Chondrocyte (in vitro differentiated cells): ENCODE results near the gene NIBAN1. TPM values are rescaled to one million over a fixed set of nuclear protein-coding genes. Genes with fewer than 3 reads are reported as not detected.

Experiments
- DNase-seq: peaks from one replicate; pipeline ENCODE4 v3.0.0; 2021; ENCODE audit warnings: mixed read lengths, low spot score
- H3K27ac Mint-ChIP-seq: one replicate; pipeline ENCODE4 v1.8.0; 2021; ENCODE audit warnings: mild to moderate bottlenecking, moderate library complexity, mixed read lengths; ENCODE audit not compliant: unreplicated experiment
- H3K27me3 Mint-ChIP-seq: 2 replicates; pipeline ENCODE4 v1.8.0; 2021; ENCODE audit warnings: low read depth, mixed read lengths
- H3K36me3 Mint-ChIP-seq: 2 replicates; pipeline ENCODE4 v1.8.0; 2021; ENCODE audit warnings: low read depth, mixed read lengths
- H3K4me1 Mint-ChIP-seq: 2 replicates; pipeline ENCODE4 v1.8.0; 2021; ENCODE audit warnings: low read depth, mild to moderate bottlenecking, mixed read lengths
- H3K4me3 Mint-ChIP-seq: one replicate; pipeline ENCODE4 v1.8.0; 2021; ENCODE audit warnings: mild to moderate bottlenecking, moderate library complexity, mixed read lengths; ENCODE audit not compliant: unreplicated experiment
- H3K9me3 Mint-ChIP-seq: 2 replicates; pipeline ENCODE4 v1.8.0; 2021; ENCODE audit warnings: low read depth, mixed read lengths
- long read RNA-seq: library from polyadenylated mRNA; stranded (forward); transcript quantifications from one replicate; pipeline ENCODE4 v2.0.0, GENCODE V29; 2021
- total RNA-seq: library from RNA; stranded (reverse); gene quantifications from 3 replicates; pipeline ENCODE4 v1.2.1, GENCODE V29; 2021
- TF ChIP-seq, protein P1 (sequence below): fragments of 200-600 bp; sonication (generic); IDR thresholded peaks from 2 replicates; pipeline ENCODE4 v1.5.0; 2021; ENCODE audit warnings: antibody characterized with exemption, mild to moderate bottlenecking, moderate library complexity

Gene NIBAN1, protein sequence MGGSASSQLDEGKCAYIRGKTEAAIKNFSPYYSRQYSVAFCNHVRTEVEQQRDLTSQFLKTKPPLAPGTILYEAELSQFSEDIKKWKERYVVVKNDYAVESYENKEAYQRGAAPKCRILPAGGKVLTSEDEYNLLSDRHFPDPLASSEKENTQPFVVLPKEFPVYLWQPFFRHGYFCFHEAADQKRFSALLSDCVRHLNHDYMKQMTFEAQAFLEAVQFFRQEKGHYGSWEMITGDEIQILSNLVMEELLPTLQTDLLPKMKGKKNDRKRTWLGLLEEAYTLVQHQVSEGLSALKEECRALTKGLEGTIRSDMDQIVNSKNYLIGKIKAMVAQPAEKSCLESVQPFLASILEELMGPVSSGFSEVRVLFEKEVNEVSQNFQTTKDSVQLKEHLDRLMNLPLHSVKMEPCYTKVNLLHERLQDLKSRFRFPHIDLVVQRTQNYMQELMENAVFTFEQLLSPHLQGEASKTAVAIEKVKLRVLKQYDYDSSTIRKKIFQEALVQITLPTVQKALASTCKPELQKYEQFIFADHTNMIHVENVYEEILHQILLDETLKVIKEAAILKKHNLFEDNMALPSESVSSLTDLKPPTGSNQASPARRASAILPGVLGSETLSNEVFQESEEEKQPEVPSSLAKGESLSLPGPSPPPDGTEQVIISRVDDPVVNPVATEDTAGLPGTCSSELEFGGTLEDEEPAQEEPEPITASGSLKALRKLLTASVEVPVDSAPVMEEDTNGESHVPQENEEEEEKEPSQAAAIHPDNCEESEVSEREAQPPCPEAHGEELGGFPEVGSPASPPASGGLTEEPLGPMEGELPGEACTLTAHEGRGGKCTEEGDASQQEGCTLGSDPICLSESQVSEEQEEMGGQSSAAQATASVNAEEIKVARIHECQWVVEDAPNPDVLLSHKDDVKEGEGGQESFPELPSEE
- total RNA-seq = 22.6 to 101 TPM (median 98.7 TPM) in 3 replicates
- long read RNA-seq, full-length matches to known transcripts = 25 of 48 reads
- long read RNA-seq, partial matches to known transcripts = 3 of 48 reads
- long read RNA-seq, other reads (novel, unspliced or antisense) = 20 of 48 reads

DNA sequence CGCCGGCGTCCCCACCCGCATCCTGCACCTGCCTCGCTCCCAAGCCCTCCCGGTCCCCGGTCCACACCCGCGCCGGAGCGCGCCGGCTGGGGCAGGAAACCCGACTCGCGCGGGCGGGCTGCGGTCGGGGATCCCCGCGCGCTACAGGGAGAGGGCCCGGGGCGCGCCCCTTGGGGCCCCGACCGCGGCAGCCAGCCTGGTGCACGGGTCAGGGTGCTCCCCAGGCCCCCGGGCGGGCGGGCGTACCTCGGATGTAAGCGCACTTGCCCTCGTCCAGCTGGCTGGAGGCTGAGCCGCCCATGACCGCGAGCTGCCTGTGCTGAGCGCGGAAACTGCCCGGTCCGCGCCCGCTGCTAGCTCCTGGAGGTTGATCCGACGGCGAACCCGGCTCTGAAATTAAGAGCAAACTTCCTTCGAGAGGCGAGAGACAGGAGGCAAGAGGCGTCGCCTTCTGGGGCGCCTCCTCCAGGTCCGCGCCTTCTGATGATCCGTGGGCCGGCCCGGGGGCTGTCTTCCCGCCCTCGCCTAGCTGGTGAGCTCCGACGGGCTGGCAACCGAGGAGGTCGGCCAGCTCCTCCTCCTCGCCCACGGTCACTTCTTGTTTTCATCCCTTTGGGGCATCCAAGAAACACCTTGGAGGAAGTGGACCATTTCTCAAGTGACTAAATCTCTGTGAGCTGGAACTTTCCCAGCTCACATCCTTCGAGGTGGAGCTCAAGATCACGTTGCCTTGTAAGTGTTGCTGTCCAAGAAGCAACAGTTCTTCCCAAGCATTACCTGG is at the start of gene NIBAN1:
Gene NIBAN1, minus strand, starts transcription at position 453 of the 781 bp plus-strand sequence. Its CDS starts 152 bp downstream, at position 301.
- peaks cover 54% of the 10 kb centered on the region for H3K4me1 Mint-ChIP-seq
- H3K36me3 Mint-ChIP-seq = no peaks in the 10 kb centered on the region
- H3K27me3 Mint-ChIP-seq = peaks cover 2% of the 10 kb centered on the region
- peak within 1 kb of the TSS; percentile 99 for H3K27ac Mint-ChIP-seq
- no peaks in the 10 kb centered on the region for H3K9me3 Mint-ChIP-seq
- TF ChIP-seq, protein P1, sequence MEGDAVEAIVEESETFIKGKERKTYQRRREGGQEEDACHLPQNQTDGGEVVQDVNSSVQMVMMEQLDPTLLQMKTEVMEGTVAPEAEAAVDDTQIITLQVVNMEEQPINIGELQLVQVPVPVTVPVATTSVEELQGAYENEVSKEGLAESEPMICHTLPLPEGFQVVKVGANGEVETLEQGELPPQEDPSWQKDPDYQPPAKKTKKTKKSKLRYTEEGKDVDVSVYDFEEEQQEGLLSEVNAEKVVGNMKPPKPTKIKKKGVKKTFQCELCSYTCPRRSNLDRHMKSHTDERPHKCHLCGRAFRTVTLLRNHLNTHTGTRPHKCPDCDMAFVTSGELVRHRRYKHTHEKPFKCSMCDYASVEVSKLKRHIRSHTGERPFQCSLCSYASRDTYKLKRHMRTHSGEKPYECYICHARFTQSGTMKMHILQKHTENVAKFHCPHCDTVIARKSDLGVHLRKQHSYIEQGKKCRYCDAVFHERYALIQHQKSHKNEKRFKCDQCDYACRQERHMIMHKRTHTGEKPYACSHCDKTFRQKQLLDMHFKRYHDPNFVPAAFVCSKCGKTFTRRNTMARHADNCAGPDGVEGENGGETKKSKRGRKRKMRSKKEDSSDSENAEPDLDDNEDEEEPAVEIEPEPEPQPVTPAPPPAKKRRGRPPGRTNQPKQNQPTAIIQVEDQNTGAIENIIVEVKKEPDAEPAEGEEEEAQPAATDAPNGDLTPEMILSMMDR = no peak
- peak; percentile 94 for DNase-seq
- H3K4me3 Mint-ChIP-seq = peak within 1 kb of the TSS; percentile 93

DNA sequence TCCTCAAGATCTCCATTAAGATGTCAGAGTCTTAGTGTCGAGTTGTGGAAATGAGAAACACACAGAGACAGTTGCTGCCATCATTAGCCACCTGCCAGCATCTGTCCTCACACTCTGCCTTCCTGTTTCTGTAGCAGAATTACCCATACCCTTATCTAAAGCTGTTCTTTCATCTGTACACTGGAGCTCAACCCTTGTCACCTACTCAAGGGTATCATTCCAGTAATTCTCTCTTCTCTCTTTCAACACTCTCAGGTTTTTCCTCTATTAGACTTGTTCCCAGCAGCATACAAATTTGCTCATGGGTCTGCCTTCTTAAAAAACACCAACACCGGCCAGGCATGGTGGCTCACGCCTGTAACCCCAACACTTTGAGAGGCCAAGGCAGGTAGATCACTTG is 43.7 kb upstream of the NIBAN1 start:
- TF ChIP-seq, protein P1 = no peak
- Mint-ChIP-seq H3K36me3 (peaks cover 2% of the 10 kb centered on the region), H3K27me3 (no peaks in the 10 kb centered on the region), H3K27ac (no peak overlapping the region), H3K4me3 (no peak overlapping the region), H3K9me3 (peaks cover 9% of the 10 kb centered on the region), H3K4me1 (peaks cover 4% of the 10 kb centered on the region)
- no peak for DNase-seq

DNA sequence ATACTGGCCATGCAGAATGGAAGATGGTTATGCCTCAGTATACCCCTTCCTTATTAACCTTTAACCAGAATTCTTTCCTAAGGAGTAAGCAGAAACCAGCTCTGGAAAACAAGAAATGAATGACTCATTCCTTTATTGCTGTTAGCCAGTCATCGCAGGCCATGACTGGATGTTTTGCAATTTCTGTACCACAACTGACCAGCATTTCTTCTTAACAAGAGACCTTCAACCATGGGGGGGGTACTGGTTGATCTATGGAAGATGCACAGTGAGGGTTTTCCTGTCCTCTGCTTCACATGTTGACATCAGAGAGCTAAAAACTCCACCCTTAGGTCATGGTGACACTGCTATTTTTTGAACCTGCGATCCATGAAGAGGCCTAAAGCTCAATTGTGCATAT is 43.0 kb upstream of the NIBAN1 start:
- DNase-seq = no peak
- H3K27ac Mint-ChIP-seq = no peak overlapping the region
- no peaks in the 10 kb centered on the region for H3K36me3 Mint-ChIP-seq
- peaks cover 4% of the 10 kb centered on the region for H3K9me3 Mint-ChIP-seq
- no peak overlapping the region for H3K4me3 Mint-ChIP-seq
- TF ChIP-seq, protein P1 = no peak
- peaks cover 4% of the 10 kb centered on the region for H3K4me1 Mint-ChIP-seq
- H3K27me3 Mint-ChIP-seq = no peaks in the 10 kb centered on the region

DNA sequence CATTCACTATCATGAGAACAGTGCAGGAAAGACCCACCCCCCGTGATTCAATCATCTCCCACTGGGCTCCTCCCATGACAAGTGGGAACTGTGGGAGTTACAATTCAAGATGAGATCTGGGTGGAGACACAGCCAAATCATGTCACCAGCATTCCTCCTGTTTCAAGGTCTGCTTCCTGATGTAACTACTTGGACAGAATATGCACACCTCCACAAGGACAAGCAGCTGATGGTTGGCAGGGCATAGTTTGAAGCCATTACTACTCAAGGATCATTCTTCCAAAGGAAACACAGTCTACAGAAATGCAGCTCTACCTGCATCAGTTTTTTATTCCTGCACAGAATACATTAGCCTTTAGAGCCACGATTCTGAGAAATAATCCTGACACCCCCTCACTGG is 42.6 kb upstream of the NIBAN1 start:
- H3K4me1 Mint-ChIP-seq = peaks cover 4% of the 10 kb centered on the region
- DNase-seq = no peak
- H3K27ac Mint-ChIP-seq = no peak overlapping the region
- no peaks in the 10 kb centered on the region for H3K27me3 Mint-ChIP-seq
- TF ChIP-seq, protein P1 = no peak
- H3K4me3 Mint-ChIP-seq = no peak overlapping the region
- peaks cover 4% of the 10 kb centered on the region for H3K9me3 Mint-ChIP-seq
- no peaks in the 10 kb centered on the region for H3K36me3 Mint-ChIP-seq
